Measurements from ENCODE around the gene ITGB6. TPM values are rescaled to one million over a fixed set of nuclear protein-coding genes. Genes with fewer than 3 reads are reported as not detected.
A peak's percentile ranks its signal among the peaks of the same experiment; 100 is the strongest.

The ITGB6 gene
- total RNA-seq, 3 donors from 2014 or later (not counting 1 experiment from before 2014, with no cell fraction given): not detected

DNA sequence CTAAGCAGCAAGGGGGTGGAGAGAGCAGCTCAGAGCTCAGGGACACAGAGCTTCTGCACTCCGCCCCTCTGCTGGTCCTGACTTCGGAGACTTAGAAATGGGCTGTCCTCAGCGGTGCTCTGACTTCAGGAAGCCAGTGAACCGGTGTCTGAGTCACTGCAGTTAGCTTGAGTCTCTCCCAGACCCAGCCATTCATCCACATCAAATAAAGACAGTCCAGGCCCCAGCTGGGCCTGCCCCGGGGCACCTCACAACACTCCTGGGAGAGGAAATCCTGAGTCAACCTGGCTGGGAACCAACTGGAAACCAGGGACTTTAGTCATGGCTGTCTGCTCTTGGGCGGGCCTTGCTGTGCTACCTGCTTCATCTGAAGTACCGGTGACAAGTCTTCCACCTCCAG is 5.4 kb upstream of the ITGB6 start:
- H3K4me3 ChIP-seq (ENCODE audit: low read length): no peak overlapping the region
- Mint-ChIP-seq H3K27me3 (ENCODE audit: low read depth in 2 of 2) (no peaks in the 10 kb centered on the region), H3K9me3 (peaks cover 4 to 7% of the 10 kb centered on the region in 2 donors), H3K36me3 (peaks cover 6% of the 10 kb centered on the region), H3K4me1 (peaks cover 49 to 55% of the 10 kb centered on the region in 2 donors), H3K27ac (no peak overlapping the region), H3K4me3 (no peak overlapping the region)
- peaks cover 13% of the 10 kb centered on the region for H3K4me1 ChIP-seq (ENCODE audit: control insufficient read depth, insufficient read depth, low read length)
- no peaks in the 10 kb centered on the region for H3K27me3 ChIP-seq (ENCODE audit: control insufficient read depth, insufficient read depth, low read length)
- intact Hi-C loops (cut with micrococcal nuclease): loop anchor here (5.0 kb wide), 1 partner anchor 1303 kb away; no protein-coding TSS in a partner anchor
- ATAC-seq (no peak), DNase-seq (no peak)
- no peak overlapping the region for H3K27ac ChIP-seq (ENCODE audit: low read length)
- H3K9me3 ChIP-seq (ENCODE audit: control insufficient read depth, insufficient read depth, low read length): no peaks in the 10 kb centered on the region
- 92% methylated on average over 7 of the region's 7 CpGs for whole genome bisulfite sequencing (ENCODE audit: insufficient coverage)
- H3K36me3 ChIP-seq (ENCODE audit: control insufficient read depth, insufficient read depth, low read length): no peaks in the 10 kb centered on the region
- TF ChIP-seq, protein P1, sequence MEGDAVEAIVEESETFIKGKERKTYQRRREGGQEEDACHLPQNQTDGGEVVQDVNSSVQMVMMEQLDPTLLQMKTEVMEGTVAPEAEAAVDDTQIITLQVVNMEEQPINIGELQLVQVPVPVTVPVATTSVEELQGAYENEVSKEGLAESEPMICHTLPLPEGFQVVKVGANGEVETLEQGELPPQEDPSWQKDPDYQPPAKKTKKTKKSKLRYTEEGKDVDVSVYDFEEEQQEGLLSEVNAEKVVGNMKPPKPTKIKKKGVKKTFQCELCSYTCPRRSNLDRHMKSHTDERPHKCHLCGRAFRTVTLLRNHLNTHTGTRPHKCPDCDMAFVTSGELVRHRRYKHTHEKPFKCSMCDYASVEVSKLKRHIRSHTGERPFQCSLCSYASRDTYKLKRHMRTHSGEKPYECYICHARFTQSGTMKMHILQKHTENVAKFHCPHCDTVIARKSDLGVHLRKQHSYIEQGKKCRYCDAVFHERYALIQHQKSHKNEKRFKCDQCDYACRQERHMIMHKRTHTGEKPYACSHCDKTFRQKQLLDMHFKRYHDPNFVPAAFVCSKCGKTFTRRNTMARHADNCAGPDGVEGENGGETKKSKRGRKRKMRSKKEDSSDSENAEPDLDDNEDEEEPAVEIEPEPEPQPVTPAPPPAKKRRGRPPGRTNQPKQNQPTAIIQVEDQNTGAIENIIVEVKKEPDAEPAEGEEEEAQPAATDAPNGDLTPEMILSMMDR (IDR thresholded peaks at IDR 0.05): no peak

DNA sequence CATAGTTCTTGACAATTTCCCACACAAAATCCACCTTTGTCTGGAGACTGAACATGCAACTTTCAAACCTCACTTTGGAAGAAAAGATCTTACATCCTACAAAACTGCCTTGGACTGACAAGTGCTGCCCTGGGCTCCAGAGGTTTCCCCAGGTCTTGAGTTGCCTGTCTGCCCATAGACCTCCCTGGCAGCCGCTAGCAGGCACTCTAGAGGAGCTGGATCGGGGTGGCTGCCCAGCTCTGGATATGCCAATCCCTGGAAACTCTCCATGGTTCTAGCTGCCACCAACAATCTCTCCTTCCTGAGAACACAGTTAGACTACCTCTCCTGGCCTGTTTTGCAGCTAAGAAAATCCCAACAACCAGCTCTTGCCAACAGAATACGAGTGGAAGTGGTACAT is 3.4 kb upstream of the ITGB6 start:
- Mint-ChIP-seq H3K4me3 (peak overlapping the region; percentile 29), H3K36me3 (peaks cover 6% of the 10 kb centered on the region), H3K27me3 (ENCODE audit: low read depth in 2 of 2) (no peaks in the 10 kb centered on the region), H3K27ac (peak overlapping the region; percentile 7 to 19), H3K9me3 (peaks cover 4 to 7% of the 10 kb centered on the region in 2 donors), H3K4me1 (peaks cover 43 to 49% of the 10 kb centered on the region in 2 donors)
- 63% methylated on average over 3 of the region's 3 CpGs for WGBS (ENCODE audit: insufficient coverage)
- intact Hi-C loops (cut with micrococcal nuclease): no loop called here
- Histone ChIP-seq H3K27me3 (ENCODE audit: control insufficient read depth, insufficient read depth, low read length) (no peaks in the 10 kb centered on the region), H3K9me3 (ENCODE audit: control insufficient read depth, insufficient read depth, low read length) (no peaks in the 10 kb centered on the region), H3K36me3 (ENCODE audit: control insufficient read depth, insufficient read depth, low read length) (no peaks in the 10 kb centered on the region), H3K27ac (ENCODE audit: low read length) (no peak overlapping the region), H3K4me3 (ENCODE audit: low read length) (no peak overlapping the region), H3K4me1 (ENCODE audit: control insufficient read depth, insufficient read depth, low read length) (peaks cover 6% of the 10 kb centered on the region)
- TF ChIP-seq, protein P1 (IDR thresholded peaks at IDR 0.05): no peak
- ATAC-seq (peak in 1 of 3 donors; percentile 9), DNase-seq (no peak)

DNA sequence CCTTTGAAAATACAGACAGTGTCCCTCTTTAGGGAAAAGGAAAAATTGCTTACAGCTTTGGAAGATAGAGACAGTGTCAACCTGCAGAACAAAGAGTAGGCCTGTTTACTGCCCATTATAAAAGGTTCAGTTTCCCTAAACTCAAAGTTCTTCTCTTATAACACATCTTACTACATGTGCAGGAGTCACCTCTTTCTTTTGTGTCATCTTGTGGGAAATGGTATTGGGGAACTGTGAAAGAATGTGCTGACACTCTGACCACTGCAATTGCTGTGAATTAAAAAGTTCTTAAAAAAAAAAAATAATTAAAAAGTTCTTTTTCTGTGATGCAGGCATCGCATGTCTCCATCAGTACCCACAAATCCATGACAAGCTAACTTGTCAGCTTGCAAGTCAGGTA is 2.9 kb upstream of the ITGB6 start:
- intact Hi-C loops (cut with micrococcal nuclease): no loop called here
- H3K4me3 Mint-ChIP-seq: peak overlapping the region; percentile 62
- DNase-seq: no peak
- H3K27me3 Mint-ChIP-seq (ENCODE audit: low read depth in 2 of 2): no peaks in the 10 kb centered on the region
- H3K4me1 ChIP-seq (ENCODE audit: control insufficient read depth, insufficient read depth, low read length): peaks cover 5% of the 10 kb centered on the region
- H3K4me3 ChIP-seq (ENCODE audit: low read length): no peak overlapping the region
- 67% methylated on average over 1 of the region's 1 CpG for WGBS (ENCODE audit: insufficient coverage)
- peak; percentile 38 to 86 (median 71) for ATAC-seq
- H3K27ac ChIP-seq (ENCODE audit: low read length): no peak overlapping the region
- H3K9me3 Mint-ChIP-seq: peaks cover 4 to 7% of the 10 kb centered on the region in 2 donors
- H3K36me3 Mint-ChIP-seq: peaks cover 6% of the 10 kb centered on the region
- H3K4me1 Mint-ChIP-seq: peaks cover 43 to 49% of the 10 kb centered on the region in 2 donors
- H3K9me3 ChIP-seq (ENCODE audit: control insufficient read depth, insufficient read depth, low read length): no peaks in the 10 kb centered on the region
- H3K36me3 ChIP-seq (ENCODE audit: control insufficient read depth, insufficient read depth, low read length): no peaks in the 10 kb centered on the region
- TF ChIP-seq, protein P1 (IDR thresholded peaks at IDR 0.05): no peak
- peak overlapping the region; percentile 7 to 19 for H3K27ac Mint-ChIP-seq
- H3K27me3 ChIP-seq (ENCODE audit: control insufficient read depth, insufficient read depth, low read length): no peaks in the 10 kb centered on the region
